ENCODE data around the gene ABCC5.

Gene ABCC5

GRCh38 chr3:183975981-183976662, 41.6 kb downstream of the ABCC5 start:
- DNase-seq (ENCODE audit: low spot score), result no peak

DNA sequence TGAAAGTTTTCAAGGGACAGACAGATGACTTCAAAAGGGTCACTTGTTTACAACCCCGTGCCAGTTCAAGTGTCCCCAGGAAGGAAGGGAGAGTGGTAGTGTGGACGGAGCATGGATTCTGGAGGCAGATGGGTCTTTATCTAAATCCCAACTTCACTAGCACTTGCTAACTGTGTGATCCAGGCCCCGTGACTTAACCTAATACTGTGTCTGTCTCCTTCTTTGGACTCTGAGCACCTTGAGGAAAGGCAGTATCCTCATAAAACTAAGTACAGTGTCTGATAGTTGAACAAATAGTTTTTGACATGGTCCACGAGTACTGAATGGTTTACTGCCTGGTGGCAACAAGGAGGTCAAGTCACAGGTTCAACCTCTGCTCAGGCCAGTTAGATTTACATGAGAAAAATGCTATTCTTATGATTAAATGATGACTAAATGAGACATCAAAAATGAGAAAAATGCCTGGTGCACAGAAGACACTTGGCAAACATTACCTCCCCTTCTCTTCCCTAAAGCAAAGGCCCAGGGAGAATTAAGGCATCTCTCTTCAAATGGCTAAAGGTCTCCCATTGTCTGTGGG, 48.9 kb downstream of the ABCC5 start:
- no peak for DNase-seq (ENCODE audit: low spot score)

DNA sequence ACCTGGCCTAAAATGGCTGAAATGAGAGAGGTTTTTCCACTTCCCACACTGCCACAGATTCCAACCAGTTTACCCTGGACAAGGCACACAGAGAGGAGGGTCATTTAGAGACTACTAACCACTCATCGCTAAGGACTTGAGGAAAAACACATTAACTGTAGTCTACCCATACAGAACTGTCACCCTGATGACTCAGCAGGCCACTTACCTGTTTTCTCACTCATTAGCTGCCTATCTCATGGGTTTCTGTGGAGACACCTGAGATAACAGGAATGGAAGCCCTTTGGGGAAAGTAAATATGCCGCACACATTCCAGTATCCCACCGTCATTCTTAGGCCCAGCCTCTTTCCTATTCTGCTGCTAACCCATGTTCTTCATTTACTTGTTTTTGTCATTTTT, 50.0 kb downstream of the ABCC5 start:
- no peak for DNase-seq (ENCODE audit: low spot score)

GRCh38 chr3:183966361-183966791, 51.3 kb downstream of the ABCC5 start:
- DNase-seq (ENCODE audit: low spot score), result no peak

GRCh38 chr3:183962807-183963206, 54.9 kb downstream of the ABCC5 start:
- no peak for DNase-seq (ENCODE audit: low spot score)

GRCh38 chr3:183959214-183959613, 58.5 kb downstream of the ABCC5 start:
- DNase-seq (ENCODE audit: low spot score), result no peak

DNA sequence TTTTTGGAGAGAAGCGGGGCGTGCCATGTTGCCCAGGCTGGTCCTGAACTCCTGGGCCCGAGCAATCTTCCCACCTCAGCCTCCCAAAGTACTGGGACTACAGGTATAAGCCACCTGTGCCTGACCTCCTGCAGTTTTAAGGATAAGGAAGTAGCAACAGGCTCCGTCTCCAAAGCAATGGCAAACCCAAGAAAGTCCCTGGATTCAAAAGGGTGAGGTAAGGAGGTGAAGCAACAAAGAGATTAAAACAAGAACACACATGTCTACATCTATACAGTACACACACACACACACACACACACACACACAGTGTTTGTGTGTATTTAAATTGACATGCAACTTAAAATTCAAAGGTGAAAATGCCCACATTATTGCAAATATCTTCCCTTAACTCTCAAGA, 58.9 kb downstream of the ABCC5 start:
- no peak for DNase-seq (ENCODE audit: low spot score)

GRCh38 chr3:183958226-183958625, 59.5 kb downstream of the ABCC5 start:
- DNase-seq (ENCODE audit: low spot score), result no peak

DNA sequence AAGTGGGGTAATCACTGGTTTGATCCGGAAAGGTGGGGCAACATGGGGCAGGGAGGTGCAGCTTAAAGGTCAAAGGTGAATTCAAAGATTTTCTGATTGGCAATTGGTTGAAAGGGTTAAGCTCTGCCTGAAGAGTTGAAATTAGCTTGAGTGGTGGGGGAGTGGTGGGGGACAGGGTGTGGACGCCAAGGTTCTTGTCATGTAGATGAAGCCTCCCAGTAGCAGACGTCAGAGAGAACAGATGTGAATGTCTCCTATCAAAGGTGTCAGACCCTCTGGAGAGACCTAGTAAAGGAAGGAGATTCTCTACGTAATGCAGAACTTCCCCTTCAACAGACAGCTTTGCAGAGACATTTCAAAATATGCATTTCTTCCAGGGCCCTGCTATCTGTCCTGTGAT, 62.8 kb downstream of the ABCC5 start:
- DNase-seq (ENCODE audit: low spot score), result no peak

GRCh38 chr3:183953471-183954070, 64.1 kb downstream of the ABCC5 start:
- no peak for DNase-seq (ENCODE audit: low spot score)

DNA sequence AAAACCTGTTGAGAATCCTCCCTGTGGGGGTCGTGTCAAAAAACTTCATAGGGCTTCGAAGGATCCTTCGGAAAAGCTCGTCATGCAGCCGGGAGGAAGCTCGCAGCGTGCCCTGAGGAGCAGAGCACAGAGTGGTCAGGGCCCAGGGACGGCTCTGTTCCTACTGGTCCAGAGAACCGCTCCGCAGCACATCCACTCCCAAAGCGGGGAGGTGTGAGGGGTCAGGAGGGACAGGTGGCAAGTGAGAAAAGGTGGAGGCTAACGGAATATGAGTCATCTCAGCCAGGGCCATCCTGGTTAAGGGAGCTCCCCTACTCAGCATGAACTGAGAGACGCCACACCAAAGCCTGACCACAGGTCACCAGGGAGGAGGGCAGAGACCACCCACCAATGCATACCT, 66.2 kb downstream of the ABCC5 start:
- DNase-seq (ENCODE audit: low spot score), result no peak

GRCh38 chr3:183949690-183950089, 68.0 kb downstream of the ABCC5 start:
- DNase-seq (ENCODE audit: low spot score), result no peak

- DNase-seq (ENCODE audit: low spot score), result no peak
These were observed 71.6 kb downstream of the ABCC5 start for GRCh38 chr3:183946037-183946436.

DNA sequence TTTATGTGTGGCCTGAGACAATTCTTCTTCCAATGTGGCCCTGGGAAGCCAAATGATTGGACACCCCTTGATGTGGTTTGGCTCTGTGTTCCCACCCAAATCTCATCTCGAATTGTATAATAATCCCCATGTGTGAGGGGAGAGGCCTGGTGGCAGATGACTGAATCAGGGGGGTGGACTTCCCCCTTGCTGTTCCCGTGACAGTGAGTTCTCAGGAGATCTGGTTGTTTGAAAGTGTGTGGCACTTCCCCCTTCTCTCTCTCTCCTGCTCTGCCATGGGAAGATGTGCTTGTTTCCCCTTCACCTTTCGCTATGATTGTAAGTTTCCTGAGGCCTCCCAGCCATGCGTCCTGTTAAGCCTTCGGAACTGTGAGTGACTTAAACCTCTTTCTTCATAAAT, 72.9 kb downstream of the ABCC5 start:
- DNase-seq (ENCODE audit: low spot score), result no peak

GRCh38 chr3:183943739-183944138, 73.9 kb downstream of the ABCC5 start:
- DNase-seq (ENCODE audit: low spot score), result no peak

DNA sequence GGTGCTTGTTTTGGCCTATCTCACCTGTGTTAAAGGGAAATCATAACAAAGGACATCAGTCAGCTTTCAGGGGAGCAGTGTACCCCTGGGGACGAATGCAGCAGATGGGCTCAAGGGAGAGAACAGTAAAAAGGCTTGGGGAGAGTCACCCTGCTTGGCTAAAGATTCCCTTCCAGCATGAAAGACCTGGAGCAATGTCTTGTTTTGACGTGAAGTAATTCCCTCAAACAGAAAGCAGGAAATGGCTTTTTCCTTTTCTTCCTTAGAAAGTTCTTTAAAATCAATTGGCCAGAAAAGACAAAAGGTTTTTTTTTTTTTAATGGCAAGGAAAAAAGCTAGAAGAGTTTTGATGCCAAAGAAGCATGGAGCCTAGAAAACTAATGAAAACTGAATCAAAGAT, 76.5 kb downstream of the ABCC5 start:
- DNase-seq (ENCODE audit: low spot score), result no peak

DNA sequence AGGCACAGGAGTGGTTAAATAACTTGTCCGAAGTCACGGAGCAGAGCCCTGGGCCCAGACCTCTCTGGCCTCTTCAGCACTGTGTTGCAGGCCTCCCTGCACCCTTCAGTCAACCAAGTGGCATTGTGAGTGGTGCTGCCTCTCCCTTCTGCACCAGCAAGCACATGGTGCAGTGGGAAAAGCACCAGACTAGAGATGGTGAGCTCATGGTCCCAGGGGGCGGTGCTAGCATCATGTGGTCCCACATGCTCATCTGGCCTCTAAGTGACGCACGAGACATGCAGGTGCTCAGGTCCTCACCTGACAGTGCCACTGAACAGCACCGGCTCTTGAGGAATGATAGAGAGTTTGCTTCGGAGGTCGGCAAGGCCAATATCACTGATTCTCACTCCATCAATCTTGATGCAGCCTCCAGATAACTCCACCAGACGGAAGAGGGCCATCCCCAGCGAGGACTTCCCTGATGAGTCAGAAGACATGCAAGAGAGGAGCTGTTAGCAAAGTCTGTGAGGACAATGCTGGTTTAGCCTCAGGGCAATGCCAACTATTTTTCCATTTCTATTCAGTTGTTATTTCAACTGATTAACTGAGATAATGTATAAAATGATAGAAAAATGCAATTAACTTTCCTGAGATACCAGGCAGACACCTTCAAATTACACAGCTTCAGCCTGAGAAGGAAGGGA, 79.9 kb downstream of the ABCC5 start:
- no peak for DNase-seq (ENCODE audit: low spot score)

GRCh38 chr3:183933160-183933559, 84.5 kb downstream of the ABCC5 start:
- no peak for DNase-seq (ENCODE audit: low spot score)

DNA sequence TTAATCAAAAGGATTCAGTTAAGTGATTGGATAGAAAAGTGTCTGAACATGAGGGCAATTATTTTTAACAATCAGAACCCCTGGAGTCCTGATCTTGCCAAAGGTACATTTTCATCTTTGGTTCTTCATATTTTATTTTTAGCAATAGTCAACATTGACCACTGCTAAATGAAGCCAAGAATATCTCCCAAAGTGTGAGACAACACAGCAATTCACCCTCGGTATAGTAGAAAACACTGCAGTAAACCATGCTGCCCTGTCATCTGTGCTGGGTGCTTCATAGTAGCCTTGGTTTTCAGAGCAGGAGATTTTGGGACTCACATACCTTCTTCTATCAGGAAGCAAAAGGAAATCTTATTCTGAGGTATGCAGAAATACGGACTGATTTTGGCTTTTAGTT, 85.8 kb downstream of the ABCC5 start:
- DNase-seq (ENCODE audit: low spot score), result no peak

DNA sequence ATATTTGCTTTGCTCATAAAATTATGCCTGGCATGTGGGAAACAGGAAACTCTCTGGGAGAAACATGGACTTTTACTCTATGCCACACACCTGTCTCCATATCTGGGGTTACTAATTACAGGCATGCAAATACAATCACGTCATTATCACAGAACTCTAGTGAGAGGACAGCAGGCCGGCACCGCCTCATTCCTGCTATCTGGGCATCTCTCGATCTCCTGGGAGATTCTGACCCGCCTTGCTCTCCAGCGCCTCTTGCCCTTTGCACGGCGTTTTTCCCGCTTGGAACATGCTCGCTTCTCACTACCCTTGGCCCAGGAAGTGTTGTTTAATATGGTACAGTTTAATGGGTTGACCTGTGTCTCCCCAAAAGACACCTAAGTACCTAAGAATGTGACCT, 87.6 kb downstream of the ABCC5 start:
- DNase-seq (ENCODE audit: low spot score), result no peak

- no peak for DNase-seq (ENCODE audit: low spot score)
These were observed 90.6 kb downstream of the ABCC5 start for GRCh38 chr3:183927059-183927458.

- DNase-seq (ENCODE audit: low spot score), result no peak
These were observed 92.7 kb downstream of the ABCC5 start for GRCh38 chr3:183924956-183925355.

DNA sequence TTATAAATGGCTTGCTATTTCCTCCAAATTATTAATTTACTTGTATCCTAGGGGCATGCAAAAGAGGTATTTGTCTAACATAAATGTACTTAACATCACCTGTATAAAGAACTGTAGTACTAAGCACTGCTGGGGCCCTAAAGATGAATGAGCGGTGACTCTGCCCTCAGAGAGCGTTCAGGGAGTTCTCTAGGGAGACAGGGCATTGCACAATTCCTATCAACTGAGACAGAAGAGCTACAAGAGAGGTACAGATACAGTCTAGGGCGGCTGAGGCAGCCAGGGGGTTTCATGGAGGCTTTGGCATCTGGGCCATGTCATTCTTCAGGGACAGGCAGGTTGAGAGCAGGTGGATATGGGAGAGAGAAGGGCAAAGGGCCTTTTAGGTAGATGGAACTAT, 93.1 kb downstream of the ABCC5 start:
- no peak for DNase-seq (ENCODE audit: low spot score)
